Erythroblast (primary cell): ENCODE measurements around the gene ZIC3.

Source experiments
- GATA1 ChIP-seq: IDR thresholded peaks from 2 replicates; pipeline ENCODE4 v1.6.1; 2011; ENCODE audit warnings: low read depth, mild to moderate bottlenecking, control low read depth, low read length, moderate library complexity
- POLR2A ChIP-seq: IDR thresholded peaks from 2 replicates; pipeline ENCODE4 v1.6.1; 2011; ENCODE audit warnings: mild to moderate bottlenecking, low read length

DNA sequence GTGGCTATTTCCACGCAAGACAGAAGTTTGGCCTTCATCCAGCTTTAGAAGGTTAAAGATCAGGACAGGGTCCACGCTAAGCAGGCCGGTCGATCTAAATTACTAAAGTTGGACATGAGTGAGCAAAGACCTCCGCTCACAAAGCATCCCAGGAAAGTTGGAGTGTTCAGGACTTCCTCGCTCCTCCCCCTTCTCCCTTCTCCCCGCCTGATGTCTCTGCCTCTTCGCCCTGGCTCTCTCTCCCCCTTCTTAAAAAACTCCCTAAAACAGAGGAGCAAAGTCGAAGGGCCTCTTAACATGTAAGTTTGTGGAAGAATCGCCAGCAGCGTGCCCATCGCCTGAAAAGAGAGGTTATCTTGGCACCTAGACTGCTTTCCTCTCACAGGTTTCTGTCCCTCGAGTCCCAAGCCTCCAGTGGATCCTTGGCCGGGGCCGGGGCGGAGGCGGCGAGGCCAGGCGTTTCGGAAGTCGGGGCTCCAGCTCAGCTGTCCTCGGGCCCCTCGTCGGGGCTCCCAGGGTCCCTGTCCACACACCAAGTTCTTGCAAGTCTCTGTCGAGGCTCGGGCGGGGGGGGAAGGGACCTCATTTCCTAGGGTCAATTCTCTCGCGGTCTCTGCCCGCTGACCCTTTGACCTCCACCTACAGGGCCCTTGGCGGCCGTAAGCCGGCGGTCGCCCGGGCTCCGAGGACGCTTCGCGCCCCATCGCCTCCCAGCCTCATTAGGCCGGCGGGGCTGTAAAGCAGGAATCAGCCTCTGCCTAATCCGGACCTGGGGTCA is 7.6 kb downstream of the ZIC3 start:
- TF ChIP-seq POLR2A (no peak), GATA1 (no peak)
